RWPE2 (cell line): Measurements from ENCODE around the gene MEIS1.

ENCODE experiments used
- ATAC-seq: fragments of 200-7000 bp; cut with Tn5 transposase; 3 replicates; pipeline ENCODE4 v1.9.1; 2021; ENCODE audit warnings: low read depth
- DNase-seq: peaks from one replicate; pipeline ENCODE4 v3.0.0-alpha.2; 2020; ENCODE audit warnings: low spot score
- H3K27ac ChIP-seq: fragments of 450-650 bp; 2 replicates; pipeline ENCODE4 v1.5.1; 2017; ENCODE audit warnings: mild to moderate bottlenecking; ENCODE audit not compliant: poor library complexity, severe bottlenecking
- H3K27me3 ChIP-seq: fragments of 250-450 bp; sonication (Bioruptor Pico); 2 replicates; pipeline ENCODE4 v1.5.1; 2021; ENCODE audit warnings: mild to moderate bottlenecking, moderate library complexity; ENCODE audit not compliant: insufficient read depth, poor library complexity, severe bottlenecking
- H3K36me3 ChIP-seq: fragments of 250-450 bp; sonication (Bioruptor Pico); 2 replicates; pipeline ENCODE4 v1.5.1; 2020; ENCODE audit warnings: low read depth, mild to moderate bottlenecking, moderate library complexity
- H3K4me1 ChIP-seq: fragments of 250-450 bp; sonication (Bioruptor Pico); 2 replicates; pipeline ENCODE4 v1.5.1; 2021; ENCODE audit warnings: mild to moderate bottlenecking, moderate library complexity; ENCODE audit not compliant: insufficient read depth, poor library complexity, severe bottlenecking
- H3K4me3 ChIP-seq: fragments of 250-450 bp; sonication (Bioruptor Pico); 2 replicates; pipeline ENCODE4 v1.5.1; 2021; ENCODE audit warnings: mild to moderate bottlenecking, moderate library complexity; ENCODE audit not compliant: severe bottlenecking
- H3K9me3 ChIP-seq: fragments of 250-450 bp; sonication (Bioruptor Pico); 2 replicates; pipeline ENCODE4 v1.5.1; 2021; ENCODE audit warnings: mild to moderate bottlenecking, moderate library complexity; ENCODE audit not compliant: severe bottlenecking
- TF ChIP-seq, protein P1 (sequence below): fragments of 450-650 bp; IDR thresholded peaks from one replicate; pipeline ENCODE4 v1.5.1; 2017; ENCODE audit warnings: mild to moderate bottlenecking, moderate library complexity; ENCODE audit not compliant: poor library complexity, severe bottlenecking

MEIS1 gene

GRCh38 chr2:66581339-66582103, 146.6 kb downstream of the MEIS1 start:
- Histone ChIP-seq H3K4me3 (peak overlapping the region; percentile 19), H3K27ac (no peak overlapping the region), H3K9me3 (no peaks in the 10 kb centered on the region), H3K36me3 (no peaks in the 10 kb centered on the region), H3K27me3 (peaks cover 28% of the 10 kb centered on the region), H3K4me1 (peaks cover 10% of the 10 kb centered on the region)
- ATAC-seq (peak; percentile 37; the same call in 2 of the 3 replicates), DNase-seq (no peak)
- TF ChIP-seq, protein P1, sequence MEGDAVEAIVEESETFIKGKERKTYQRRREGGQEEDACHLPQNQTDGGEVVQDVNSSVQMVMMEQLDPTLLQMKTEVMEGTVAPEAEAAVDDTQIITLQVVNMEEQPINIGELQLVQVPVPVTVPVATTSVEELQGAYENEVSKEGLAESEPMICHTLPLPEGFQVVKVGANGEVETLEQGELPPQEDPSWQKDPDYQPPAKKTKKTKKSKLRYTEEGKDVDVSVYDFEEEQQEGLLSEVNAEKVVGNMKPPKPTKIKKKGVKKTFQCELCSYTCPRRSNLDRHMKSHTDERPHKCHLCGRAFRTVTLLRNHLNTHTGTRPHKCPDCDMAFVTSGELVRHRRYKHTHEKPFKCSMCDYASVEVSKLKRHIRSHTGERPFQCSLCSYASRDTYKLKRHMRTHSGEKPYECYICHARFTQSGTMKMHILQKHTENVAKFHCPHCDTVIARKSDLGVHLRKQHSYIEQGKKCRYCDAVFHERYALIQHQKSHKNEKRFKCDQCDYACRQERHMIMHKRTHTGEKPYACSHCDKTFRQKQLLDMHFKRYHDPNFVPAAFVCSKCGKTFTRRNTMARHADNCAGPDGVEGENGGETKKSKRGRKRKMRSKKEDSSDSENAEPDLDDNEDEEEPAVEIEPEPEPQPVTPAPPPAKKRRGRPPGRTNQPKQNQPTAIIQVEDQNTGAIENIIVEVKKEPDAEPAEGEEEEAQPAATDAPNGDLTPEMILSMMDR, result no peak

GRCh38 chr2:66582104-66582986, 147.4 kb downstream of the MEIS1 start:
- DNase-seq (no peak), ATAC-seq (no peak)
- no peak overlapping the region for H3K27ac ChIP-seq
- peaks cover 10% of the 10 kb centered on the region for H3K4me1 ChIP-seq
- peaks cover 28% of the 10 kb centered on the region for H3K27me3 ChIP-seq
- TF ChIP-seq, protein P1, result no peak
- H3K36me3 ChIP-seq, result no peaks in the 10 kb centered on the region
- H3K4me3 ChIP-seq, result no peak overlapping the region
- H3K9me3 ChIP-seq, result no peaks in the 10 kb centered on the region

GRCh38 chr2:66582987-66583880, 148.3 kb downstream of the MEIS1 start:
- H3K27me3 ChIP-seq, result peaks cover 28% of the 10 kb centered on the region
- no peak for DNase-seq
- H3K27ac ChIP-seq, result no peak overlapping the region
- no peaks in the 10 kb centered on the region for H3K36me3 ChIP-seq
- ATAC-seq, result no peak
- no peak overlapping the region for H3K4me3 ChIP-seq
- TF ChIP-seq, protein P1, result no peak
- no peaks in the 10 kb centered on the region for H3K9me3 ChIP-seq
- peaks cover 10% of the 10 kb centered on the region for H3K4me1 ChIP-seq

DNA sequence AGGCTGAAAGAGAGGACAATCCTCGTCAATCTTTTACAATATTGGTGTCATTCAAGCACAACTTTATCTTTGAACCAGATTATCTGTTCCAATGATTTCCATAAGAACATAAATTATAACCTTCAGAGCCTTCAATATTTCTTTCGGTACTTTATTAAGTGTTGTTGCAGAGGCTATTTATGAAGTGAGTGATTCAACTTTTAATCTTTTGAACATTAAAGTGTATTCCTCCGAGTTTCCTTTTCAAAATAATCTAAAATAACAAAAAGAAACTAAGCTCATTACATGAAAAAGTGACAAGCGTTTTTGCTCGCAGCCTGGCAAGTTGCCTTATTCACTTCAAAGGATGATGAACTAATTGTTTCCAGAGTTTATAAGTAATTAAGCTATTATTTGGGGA, 149.0 kb downstream of the MEIS1 start:
- no peak overlapping the region for H3K4me3 ChIP-seq
- no peak for DNase-seq
- H3K27ac ChIP-seq, result no peak overlapping the region
- ATAC-seq, result no peak
- no peaks in the 10 kb centered on the region for H3K36me3 ChIP-seq
- H3K27me3 ChIP-seq, result peaks cover 28% of the 10 kb centered on the region
- H3K4me1 ChIP-seq, result peaks cover 10% of the 10 kb centered on the region
- H3K9me3 ChIP-seq, result no peaks in the 10 kb centered on the region
- TF ChIP-seq, protein P1, result no peak
